Measurements from ENCODE around the gene VPS26A.
"Not testable (repeated sequence)": the region's sequence is repeated elsewhere in the genome, so short reads cannot be mapped to it uniquely, and the experiment has no call there.

Gene VPS26A

DNA sequence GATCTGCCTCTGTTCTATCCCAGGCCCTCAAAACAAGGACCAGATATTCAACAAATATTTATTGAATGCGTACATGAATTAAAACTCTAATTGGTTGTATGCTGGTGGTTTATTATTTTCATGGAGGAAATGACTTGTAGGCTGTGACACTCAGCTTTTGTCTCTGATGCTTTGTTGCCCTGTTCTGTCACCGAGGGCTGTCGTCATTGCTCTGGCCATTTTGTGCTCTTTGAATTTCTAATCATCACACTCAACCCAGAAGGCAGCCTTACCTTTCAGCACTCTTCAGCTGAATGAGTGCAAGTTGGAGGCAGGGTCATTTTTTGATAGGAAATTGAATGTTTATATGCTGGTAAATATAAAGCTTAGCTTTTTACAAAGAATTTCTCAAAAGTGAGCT, 21.5 kb upstream of the VPS26A start:
- no peak for DNase-seq (ENCODE audit: low read depth in 2 of 2)

DNA sequence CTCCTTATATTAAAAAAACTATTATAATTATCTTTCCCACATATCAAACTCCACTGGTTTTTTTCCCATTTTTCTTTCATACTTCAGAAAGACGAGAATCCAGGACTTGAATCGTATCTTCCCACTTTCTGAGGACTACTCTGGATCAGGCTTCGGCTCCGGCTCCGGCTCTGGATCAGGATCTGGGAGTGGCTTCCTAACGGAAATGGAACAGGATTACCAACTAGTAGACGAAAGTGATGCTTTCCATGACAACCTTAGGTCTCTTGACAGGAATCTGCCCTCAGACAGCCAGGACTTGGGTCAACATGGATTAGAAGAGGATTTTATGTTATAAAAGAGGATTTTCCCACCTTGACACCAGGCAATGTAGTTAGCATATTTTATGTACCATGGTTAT, 20.2 kb upstream of the VPS26A start:
- DNase-seq (ENCODE audit: low read depth in 2 of 2), result no peak

DNA sequence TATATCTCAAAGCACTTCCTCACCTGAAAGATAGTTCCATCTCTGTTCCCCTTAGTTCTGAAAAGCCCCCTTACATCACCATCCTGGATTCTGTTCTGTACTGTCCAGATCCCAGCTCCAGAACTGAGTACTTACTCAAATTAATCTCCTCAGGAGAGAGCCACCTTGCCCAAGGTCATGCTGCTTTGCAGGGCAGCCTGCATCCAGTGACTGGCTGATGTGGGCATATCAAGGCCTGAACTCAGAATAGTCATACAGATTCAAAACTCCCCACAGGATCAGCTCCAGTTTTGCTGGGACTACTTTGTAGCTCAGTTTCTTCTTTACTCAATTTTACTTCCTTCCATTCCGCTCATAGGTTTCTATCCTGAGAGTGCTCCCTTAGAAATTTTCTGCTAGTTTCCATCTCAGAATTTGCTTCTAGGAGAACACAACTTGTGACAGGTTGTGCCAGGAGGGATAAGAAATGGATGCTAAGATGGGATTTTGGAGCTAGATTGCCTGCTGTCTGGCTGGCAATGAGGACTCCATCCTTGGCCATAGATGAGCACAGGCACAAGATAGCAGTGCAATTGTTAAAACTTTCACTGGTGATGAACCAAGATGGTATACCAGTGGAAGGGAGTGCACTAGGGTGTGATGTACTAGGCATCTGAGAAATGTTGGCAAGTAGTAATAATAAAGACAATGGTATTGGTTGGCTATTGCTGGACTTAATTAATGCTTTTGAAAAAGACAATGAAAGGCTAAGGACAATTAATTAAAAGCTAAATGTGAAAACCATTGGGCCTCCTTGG, 18.8 kb upstream of the VPS26A start:
- no peak for DNase-seq (ENCODE audit: low read depth in 2 of 2)

DNA sequence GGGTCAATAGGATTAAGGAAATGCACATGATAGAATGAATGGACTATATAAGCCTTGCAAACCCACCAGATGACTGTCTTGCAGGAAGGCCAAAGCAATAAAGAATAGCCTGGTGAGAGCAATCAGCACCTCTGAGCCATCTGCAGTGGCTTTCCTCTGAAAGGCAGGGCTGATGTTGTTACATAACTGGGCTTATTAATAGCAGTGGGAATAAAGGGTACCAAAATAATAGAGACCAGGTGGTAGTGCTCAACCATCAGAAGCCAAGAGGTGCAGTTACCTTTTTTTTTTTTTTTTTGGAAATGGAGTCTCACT, 16.8 kb upstream of the VPS26A start:
- DNase-seq (ENCODE audit: low read depth in 2 of 2), result no peak

DNA sequence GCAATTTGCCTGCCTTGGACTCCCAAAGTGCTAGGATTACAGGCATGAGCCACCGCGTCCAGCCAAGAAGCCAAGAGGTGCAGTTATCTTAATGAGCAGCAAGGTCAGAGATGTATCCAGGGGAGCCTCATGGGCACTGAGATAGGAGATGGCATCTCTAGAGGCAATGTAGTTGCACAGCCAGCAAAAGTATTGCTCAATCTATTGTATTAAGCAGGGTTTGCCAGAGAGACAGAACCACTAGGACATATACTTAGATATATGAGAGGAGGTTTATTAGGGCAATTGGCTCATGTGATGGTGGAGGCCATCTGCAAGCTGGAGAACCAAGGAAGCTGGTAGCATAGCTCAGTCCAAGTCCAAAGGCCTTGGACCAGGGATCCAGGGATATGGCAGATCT, 16.3 kb upstream of the VPS26A start:
- no peak for DNase-seq (ENCODE audit: low read depth in 2 of 2)

DNA sequence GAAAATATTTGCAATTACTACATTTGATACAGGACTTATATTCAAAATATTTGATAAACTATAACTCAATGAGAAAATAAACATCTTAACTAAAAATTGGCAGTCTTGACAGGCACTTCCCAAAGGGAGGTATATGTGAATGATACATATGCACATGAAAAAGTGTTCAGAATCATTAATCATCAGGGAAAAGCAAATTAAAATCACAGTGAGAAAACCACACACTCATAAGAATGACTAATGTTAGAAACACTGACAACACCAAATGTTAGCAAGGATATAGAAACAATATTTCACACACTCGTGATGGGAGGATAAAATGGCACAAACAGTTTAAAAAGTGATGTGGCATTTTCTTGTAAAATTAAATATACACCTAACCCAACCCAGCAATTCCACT, 4.1 kb upstream of the VPS26A start:
- DNase-seq (ENCODE audit: low read depth in 2 of 2), result no peak

- DNase-seq (ENCODE audit: low read depth in 2 of 2), result no peak
These were observed 652 bp upstream of the VPS26A start for GRCh38 chr10:69123306-69123746.

- peak; percentile 18 to 19 for DNase-seq (ENCODE audit: low read depth in 2 of 2)
These were observed 738 bp downstream of the VPS26A start for GRCh38 chr10:69124563-69125268.

DNA sequence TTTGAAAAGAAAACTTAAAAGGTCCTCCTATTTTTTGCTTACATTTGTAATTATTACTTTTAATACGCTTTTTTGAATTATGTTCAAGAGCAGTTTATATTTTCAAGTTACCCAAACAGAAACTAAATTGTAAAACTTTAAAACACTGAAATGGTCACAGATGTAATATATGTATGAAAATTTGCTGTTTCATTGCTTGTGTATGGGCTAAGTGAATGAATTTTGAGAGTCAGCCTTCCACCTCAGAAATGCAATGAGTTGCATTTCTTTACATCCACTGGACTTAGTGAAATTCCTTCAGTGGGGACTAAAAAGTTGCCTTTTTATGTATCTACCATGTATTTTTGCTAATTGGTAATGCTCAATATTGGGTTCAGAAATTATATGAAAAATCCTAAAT, 1.6 kb downstream of the VPS26A start:
- DNase-seq (ENCODE audit: low read depth in 2 of 2), result no peak

GRCh38 chr10:69130251-69130650, 6.3 kb downstream of the VPS26A start:
- DNase-seq (ENCODE audit: low read depth in 2 of 2), result no peak

GRCh38 chr10:69139961-69140360, 16.0 kb downstream of the VPS26A start:
- no peak for DNase-seq (ENCODE audit: low read depth in 2 of 2)

- no peak for DNase-seq (ENCODE audit: low read depth in 2 of 2)
These were observed 17.3 kb downstream of the VPS26A start for GRCh38 chr10:69141304-69141703.

DNA sequence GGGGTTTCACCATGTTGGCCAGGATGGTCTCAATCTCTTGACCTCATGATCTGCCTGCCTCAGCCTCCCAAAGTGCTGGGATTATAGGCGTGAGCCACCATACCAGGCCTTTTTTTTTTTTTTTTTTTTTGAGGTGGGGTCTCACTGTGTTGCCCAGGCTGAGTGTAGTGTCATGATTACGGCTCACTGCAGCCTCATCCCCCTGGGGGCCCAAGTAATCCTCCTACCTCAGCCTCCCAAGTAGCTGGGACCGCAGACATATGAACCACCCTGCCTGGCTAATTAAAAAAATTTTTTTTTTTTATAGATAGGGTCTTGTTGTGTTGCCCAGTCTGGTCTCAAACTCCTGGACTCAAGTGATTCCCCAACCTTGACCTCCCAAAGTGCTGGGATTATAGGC, 18.1 kb downstream of the VPS26A start:
- DNase-seq (ENCODE audit: low read depth in 2 of 2), result not testable (repeated sequence)

- no peak for DNase-seq (ENCODE audit: low read depth in 2 of 2)
These were observed 19.0 kb downstream of the VPS26A start for GRCh38 chr10:69142983-69143382.

DNA sequence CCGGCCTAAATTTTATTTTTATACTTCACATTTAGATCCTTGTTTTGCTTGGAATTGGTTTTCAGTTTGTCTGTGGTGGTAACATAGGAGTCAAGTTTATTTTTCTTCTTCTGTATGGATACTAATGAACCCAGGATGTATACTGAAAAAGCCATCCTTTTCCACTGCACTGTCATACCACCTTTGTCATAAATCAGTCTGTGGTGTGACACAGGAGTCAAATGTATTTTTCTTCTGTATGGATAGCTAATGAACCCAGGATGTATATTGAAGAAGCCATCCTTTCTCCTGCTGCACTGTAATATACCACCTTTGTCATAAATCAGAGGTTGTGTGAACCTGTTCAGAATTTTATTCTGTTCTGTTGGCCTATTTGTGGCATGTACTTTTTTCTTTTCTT, 21.4 kb downstream of the VPS26A start:
- DNase-seq (ENCODE audit: low read depth in 2 of 2), result no peak

- DNase-seq (ENCODE audit: low read depth in 2 of 2), result no peak
These were observed 21.9 kb downstream of the VPS26A start for GRCh38 chr10:69145864-69146263.

DNA sequence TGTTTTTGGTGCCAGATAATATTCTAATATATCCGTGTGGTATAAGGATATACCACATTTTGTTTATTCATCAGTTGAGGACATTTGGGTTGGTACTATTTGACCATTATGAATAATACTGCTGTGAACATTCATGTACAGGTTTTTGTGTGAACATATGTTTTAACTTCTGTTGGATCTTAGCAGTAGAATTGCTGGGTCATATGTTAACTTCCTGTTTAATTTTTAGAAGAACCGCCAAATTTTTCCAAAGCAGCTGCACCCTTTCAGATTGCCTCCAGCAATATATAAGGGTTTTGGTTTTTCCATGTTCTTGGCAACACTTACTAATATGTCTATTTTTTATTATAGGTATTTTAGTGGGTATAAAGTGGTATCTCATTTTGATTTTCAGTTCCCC, 22.8 kb downstream of the VPS26A start:
- DNase-seq (ENCODE audit: low read depth in 2 of 2), result no peak

DNA sequence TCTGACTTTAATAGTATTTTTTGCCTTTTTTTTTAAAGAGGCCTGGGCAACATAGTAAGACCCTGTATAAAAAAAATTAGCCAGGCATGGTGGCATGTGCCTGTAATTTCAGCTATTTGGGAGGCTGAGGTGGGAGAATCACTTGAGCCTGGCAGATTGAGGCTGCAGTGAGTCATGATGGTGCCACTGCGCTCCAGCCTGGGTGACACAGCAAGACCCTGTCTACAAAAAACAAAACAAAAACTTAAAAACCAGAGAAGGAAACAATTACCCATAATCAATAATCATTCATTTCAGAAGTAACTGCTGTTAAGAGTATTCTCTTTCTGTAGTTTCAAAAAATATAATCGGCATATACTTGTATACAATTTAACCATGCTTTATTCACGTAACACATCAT, 28.0 kb downstream of the VPS26A start:
- DNase-seq (ENCODE audit: low read depth in 2 of 2), result no peak

GRCh38 chr10:69153227-69153626, 29.2 kb downstream of the VPS26A start:
- no peak for DNase-seq (ENCODE audit: low read depth in 2 of 2)

DNA sequence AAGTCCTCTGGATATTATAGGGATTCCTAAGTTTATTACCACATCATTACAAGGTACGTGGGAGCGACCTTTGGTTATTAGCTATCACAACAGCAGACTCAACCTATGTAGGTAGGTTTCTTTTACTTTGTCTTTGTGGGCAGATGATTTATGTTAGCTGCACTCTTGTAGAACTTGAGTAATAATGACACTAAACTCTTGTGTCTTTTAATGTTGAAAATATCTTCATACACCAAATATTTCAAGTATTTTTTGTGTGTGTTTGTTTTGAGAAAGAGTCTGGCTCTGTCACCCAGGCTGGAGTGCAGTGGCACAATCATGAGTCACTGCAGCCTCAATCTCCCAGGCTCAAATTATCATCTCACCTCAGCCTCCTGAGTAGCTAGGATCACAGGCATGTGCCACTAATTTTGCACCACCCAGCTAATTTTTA, 36.8 kb downstream of the VPS26A start:
- DNase-seq (ENCODE audit: low read depth in 2 of 2), result no peak

- no peak for DNase-seq (ENCODE audit: low read depth in 2 of 2)
These were observed 44.5 kb downstream of the VPS26A start for GRCh38 chr10:69168493-69168892.

GRCh38 chr10:69172241-69172982, 48.4 kb downstream of the VPS26A start:
- no peak for DNase-seq (ENCODE audit: low read depth in 2 of 2)

DNA sequence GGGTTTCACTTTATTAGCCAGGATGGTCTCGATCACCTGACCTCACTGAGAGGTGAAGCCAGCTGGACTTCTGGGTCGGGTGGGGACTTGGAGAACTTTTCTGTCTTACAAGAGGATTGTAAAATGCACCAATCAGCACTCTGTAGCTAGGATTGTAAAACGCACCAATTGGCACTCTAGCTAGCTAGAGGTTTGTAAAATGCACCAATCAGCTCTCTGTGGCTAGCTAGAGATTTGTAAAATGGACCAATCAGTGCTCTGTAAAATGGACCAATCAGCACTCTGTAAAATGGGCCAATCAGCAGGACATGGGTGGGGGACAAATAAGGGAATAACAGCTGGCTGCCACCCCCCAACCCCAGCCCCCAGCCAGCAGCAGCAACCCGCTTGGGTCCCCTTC, 51.3 kb downstream of the VPS26A start:
- not testable (repeated sequence) for DNase-seq (ENCODE audit: low read depth in 2 of 2)
